CD14-positive monocyte (primary cell): Measurements from ENCODE around the gene PREX1. TPM values are rescaled to one million over a fixed set of nuclear protein-coding genes. Genes with fewer than 3 reads are reported as not detected.

Experiments used
- DNase-seq, 3 donors: peaks; one replicate each; pipeline ENCODE4 v3.0.0-alpha.2; 2011 to 2022
- H2AFZ ChIP-seq: 2 replicates; pipeline ENCODE4 v1.6.0; 2012; ENCODE audit warnings: mild to moderate bottlenecking, low read depth, low read length, inconsistent platforms; ENCODE audit not compliant: insufficient read depth, poor library complexity, severe bottlenecking
- H3K27ac ChIP-seq, 2 donors: 1 replicate in 1 of 2; 2 replicates in 1 of 2; pipeline ENCODE4 v1.5.1; 2012 to 2013; ENCODE audit warnings: low read length in 2 of 2, control low read depth in 1 of 2, inconsistent platforms in 1 of 2, low read depth in 1 of 2, mild to moderate bottlenecking in 1 of 2
- H3K27me3 ChIP-seq, 2 donors: one replicate each; pipeline versions ENCODE4 v1.6.0 to v1.6.1; 2011 to 2013; ENCODE audit warnings: low read length in 2 of 2; ENCODE audit not compliant: control insufficient read depth in 2 of 2, insufficient read depth in 2 of 2
- H3K36me3 ChIP-seq, 2 donors: replicated peaks in 1 of 2; 1 replicate in 1 of 2; 2 replicates in 1 of 2; pipeline versions ENCODE4 v1.5.1 to v1.6.1; 2012 to 2013; ENCODE audit warnings: low read length in 2 of 2, control low read depth in 1 of 2, inconsistent platforms in 1 of 2, mild to moderate bottlenecking in 1 of 2; ENCODE audit not compliant: insufficient read depth in 2 of 2, control insufficient read depth in 1 of 2
- H3K4me1 ChIP-seq, 2 donors: 1 replicate in 1 of 2; 2 replicates in 1 of 2; pipeline versions ENCODE4 v1.5.1 to v1.6.1; 2012 to 2013; ENCODE audit warnings: low read length in 2 of 2, control low read depth in 1 of 2, inconsistent platforms in 1 of 2, mild to moderate bottlenecking in 1 of 2, moderate library complexity in 1 of 2; ENCODE audit not compliant: insufficient read depth in 2 of 2, control insufficient read depth in 1 of 2
- H3K4me2 ChIP-seq: replicated peaks from 2 replicates; pipeline ENCODE3; 2012; ENCODE audit warnings: low read length, moderate library complexity, mild to moderate bottlenecking; ENCODE audit not compliant: poor library complexity, severe bottlenecking; ENCODE audit errors: extremely low read depth
- H3K4me3 ChIP-seq, 3 experiments: fragments of 200-600 bp in 1 of 3; sonication (generic) in 1 of 3; replicated peaks in 1 of 3; 1 replicate in 2 of 3; 2 replicates in 1 of 3; pipeline ENCODE4 v1.5.1; 2011 to 2013; ENCODE audit warnings: low read length in 3 of 3, mild to moderate bottlenecking in 3 of 3, control low read depth in 2 of 3, low read depth in 2 of 3, inconsistent platforms in 1 of 3, moderate library complexity in 1 of 3
- H3K79me2 ChIP-seq: 2 replicates; pipeline ENCODE4 v1.6.0; 2012; ENCODE audit warnings: mild to moderate bottlenecking, control low read depth, inconsistent platforms, low read length, moderate library complexity; ENCODE audit not compliant: insufficient read depth
- H3K9ac ChIP-seq: 2 replicates; pipeline ENCODE4 v1.6.0; 2017; ENCODE audit warnings: low read length, mild to moderate bottlenecking; ENCODE audit not compliant: insufficient read depth, poor library complexity, severe bottlenecking
- H3K9me3 ChIP-seq, 2 donors: replicated peaks in 1 of 2; 1 replicate in 1 of 2; 2 replicates in 1 of 2; pipeline versions ENCODE4 v1.5.1 to v1.6.1; 2012 to 2013; ENCODE audit warnings: low read length in 2 of 2, control low read depth in 1 of 2; ENCODE audit not compliant: control insufficient read depth in 1 of 2, insufficient read depth in 1 of 2
- H4K20me1 ChIP-seq: 2 replicates; pipeline ENCODE4 v1.6.0; 2012; ENCODE audit warnings: mild to moderate bottlenecking, low read length, control low read depth, moderate library complexity; ENCODE audit not compliant: insufficient read depth
- H3K27ac Mint-ChIP-seq, 7 donors: one replicate each; pipeline ENCODE4 v1.8.0; 2020; ENCODE audit warnings: mild to moderate bottlenecking in 7 of 7, mixed read lengths in 7 of 7, moderate library complexity in 6 of 7, inconsistent platforms in 2 of 7
- H3K27me3 Mint-ChIP-seq, 3 donors: one replicate each; pipeline ENCODE4 v1.8.0; 2021 to 2022; ENCODE audit warnings: low read depth in 3 of 3, mild to moderate bottlenecking in 3 of 3, mixed read lengths in 3 of 3, moderate library complexity in 3 of 3, inconsistent platforms in 1 of 3
- H3K36me3 Mint-ChIP-seq, 2 donors: one replicate each; pipeline ENCODE4 v1.8.0; 2020; ENCODE audit warnings: mixed read lengths in 2 of 2, inconsistent platforms in 1 of 2, mild to moderate bottlenecking in 1 of 2
- H3K4me1 Mint-ChIP-seq: one replicate; pipeline ENCODE4 v1.8.0; 2020; ENCODE audit warnings: mild to moderate bottlenecking, mixed read lengths
- H3K4me3 Mint-ChIP-seq, 2 donors: one replicate each; pipeline ENCODE4 v1.8.0; 2020; ENCODE audit warnings: mild to moderate bottlenecking in 2 of 2, mixed read lengths in 2 of 2, moderate library complexity in 1 of 2
- H3K9me3 Mint-ChIP-seq, 7 donors: one replicate each; pipeline ENCODE4 v1.8.0; 2020 to 2022; ENCODE audit warnings: mixed read lengths in 7 of 7, mild to moderate bottlenecking in 6 of 7, moderate library complexity in 6 of 7, inconsistent platforms in 2 of 7
- WGBS: methylation state at CpG from one replicate; pipeline ENCODE4 v1.1.5; 2013; ENCODE audit warnings: missing lambda C conversion rate; ENCODE audit not compliant: insufficient coverage; 5-methylcytosine and 5-hydroxymethylcytosine counted together
- intact Hi-C, 2 donors: fragments of 100-400 bp; cut with micrococcal nuclease; formaldehyde crosslinking; loops; one replicate each; pipeline versions ENCODE4 v1.15.0 to v1.15.1; 2023
- polyA plus RNA-seq, 3 donors: library from polyadenylated mRNA; depleted of rRNA in 1 of 3; unstranded in 2 of 3; stranded (reverse) in 1 of 3; fragments of 300-500 nt in 2 of 3; fragments of >200 nt in 1 of 3; fragmentation: Illumina TruSeq in 2 of 3; gene quantifications; 1 replicate in 2 of 3; 2 replicates in 1 of 3; pipeline ENCODE4 v1.2.3, GENCODE V29; 2012 to 2021
- TF ChIP-seq, protein P1 (sequence below): fragments of 200-600 bp; IDR thresholded peaks from one replicate; pipeline ENCODE4 v1.8.0; 2022; ENCODE audit warnings: antibody characterized with exemption, mild to moderate bottlenecking

The PREX1 gene
- polyA plus RNA-seq, 3 donors, result 24.3 to 114 (median 27.5) TPM

- Histone ChIP-seq H3K9ac (no peak overlapping the region), H3K36me3 (no peaks in the 10 kb centered on the region), H3K4me1 (peaks cover 74 to 93% of the 10 kb centered on the region in 2 donors), H3K27me3 (no peaks in the 10 kb centered on the region), H3K4me3 (no peak overlapping the region), H4K20me1 (peaks cover 82% of the 10 kb centered on the region), H3K4me2 (no peak overlapping the region), H2AFZ (no peak overlapping the region), H3K79me2 (peaks cover 100% of the 10 kb centered on the region), H3K9me3 (no peaks in the 10 kb centered on the region), H3K27ac (no peak overlapping the region)
- Mint-ChIP-seq H3K27me3 (peaks cover 0 to 3% (median 0%) of the 10 kb centered on the region in 3 donors), H3K27ac (peak overlapping the region in 5 of 7 donors; percentile 3 to 73 (median 68)), H3K4me3 (no peak overlapping the region), H3K4me1 (peaks cover 55% of the 10 kb centered on the region), H3K9me3 (peaks cover 0 to 4% (median 0%) of the 10 kb centered on the region in 7 donors), H3K36me3 (peaks cover 32 to 37% of the 10 kb centered on the region in 2 donors)
- TF ChIP-seq, protein P1, sequence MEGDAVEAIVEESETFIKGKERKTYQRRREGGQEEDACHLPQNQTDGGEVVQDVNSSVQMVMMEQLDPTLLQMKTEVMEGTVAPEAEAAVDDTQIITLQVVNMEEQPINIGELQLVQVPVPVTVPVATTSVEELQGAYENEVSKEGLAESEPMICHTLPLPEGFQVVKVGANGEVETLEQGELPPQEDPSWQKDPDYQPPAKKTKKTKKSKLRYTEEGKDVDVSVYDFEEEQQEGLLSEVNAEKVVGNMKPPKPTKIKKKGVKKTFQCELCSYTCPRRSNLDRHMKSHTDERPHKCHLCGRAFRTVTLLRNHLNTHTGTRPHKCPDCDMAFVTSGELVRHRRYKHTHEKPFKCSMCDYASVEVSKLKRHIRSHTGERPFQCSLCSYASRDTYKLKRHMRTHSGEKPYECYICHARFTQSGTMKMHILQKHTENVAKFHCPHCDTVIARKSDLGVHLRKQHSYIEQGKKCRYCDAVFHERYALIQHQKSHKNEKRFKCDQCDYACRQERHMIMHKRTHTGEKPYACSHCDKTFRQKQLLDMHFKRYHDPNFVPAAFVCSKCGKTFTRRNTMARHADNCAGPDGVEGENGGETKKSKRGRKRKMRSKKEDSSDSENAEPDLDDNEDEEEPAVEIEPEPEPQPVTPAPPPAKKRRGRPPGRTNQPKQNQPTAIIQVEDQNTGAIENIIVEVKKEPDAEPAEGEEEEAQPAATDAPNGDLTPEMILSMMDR, result no peak
- 83% methylated on average over 1 of the region's 2 CpGs for WGBS
- no peak for DNase-seq
- intact Hi-C loops, result loop anchor here in 1 of 2 donors (1.0 to 5.0 kb wide), 2 partner anchors 8 to 143 kb away; partner anchors contain the start of gene ARFGEF2
Observed at GRCh38 chr20:48779435-48779834, 48.4 kb downstream of the PREX1 start.

DNA sequence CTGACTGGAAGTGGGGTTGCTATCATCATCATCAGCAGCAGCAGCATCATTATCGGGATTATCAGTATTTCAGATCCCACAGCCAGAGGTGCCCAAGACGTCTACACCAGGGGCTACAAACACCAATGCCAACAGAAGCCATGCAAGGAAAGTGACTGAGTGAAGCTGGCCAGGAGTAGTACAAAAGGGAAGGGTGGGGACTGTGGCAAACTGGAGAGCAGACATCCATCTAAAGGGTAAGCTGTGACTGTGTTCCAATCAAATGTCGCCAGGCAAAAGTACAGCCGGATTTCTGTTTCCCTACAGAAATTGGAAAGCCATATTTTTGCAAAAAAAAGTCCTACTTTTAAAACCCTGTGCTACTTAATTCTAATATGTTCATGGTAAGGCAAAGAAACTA lies 50.0 kb downstream of the PREX1 start:
- intact Hi-C loops, result loop anchor here in 1 of 2 donors (2.0 to 5.0 kb wide), 2 partner anchors 17 to 144 kb away; partner anchors contain the start of gene ARFGEF2
- Mint-ChIP-seq H3K9me3 (peaks cover 0 to 4% (median 0%) of the 10 kb centered on the region in 7 donors), H3K36me3 (peaks cover 42 to 45% of the 10 kb centered on the region in 2 donors), H3K27me3 (peaks cover 0 to 3% (median 0%) of the 10 kb centered on the region in 3 donors), H3K4me1 (peaks cover 67% of the 10 kb centered on the region), H3K27ac (peak overlapping the region; percentile 98 to 100 (median 99)), H3K4me3 (no peak overlapping the region)
- Histone ChIP-seq H3K27ac (peak overlapping the region; percentile 89 to 94), H3K79me2 (peaks cover 100% of the 10 kb centered on the region), H3K9ac (no peak overlapping the region), H3K4me1 (peaks cover 74 to 93% of the 10 kb centered on the region in 2 donors), H3K4me3 (no peak overlapping the region), H3K36me3 (no peaks in the 10 kb centered on the region), H3K27me3 (no peaks in the 10 kb centered on the region), H2AFZ (no peak overlapping the region), H4K20me1 (peaks cover 81% of the 10 kb centered on the region), H3K9me3 (no peaks in the 10 kb centered on the region), H3K4me2 (no peak overlapping the region)
- TF ChIP-seq, protein P1, result no peak
- DNase-seq, result no peak
- no CpG with 5 or more reads among the region's 4 CpGs for WGBS
